Stimulated activated CD8-positive, alpha-beta memory T cell treated with anti-CD3 and anti-CD28 coated beads, Interleukin-4, amount 100 ng/mL, for 24 hours (primary cell): ENCODE data around the gene SMC1B.
"Not testable (repeated sequence)": the region's sequence is repeated elsewhere in the genome, so short reads cannot be mapped to it uniquely, and the experiment has no call there.

ENCODE experiments used
- DNase-seq: peaks from one replicate; pipeline ENCODE4 v3.0.0-alpha.2; 2020; ENCODE audit warnings: low read depth

Gene SMC1B

DNA sequence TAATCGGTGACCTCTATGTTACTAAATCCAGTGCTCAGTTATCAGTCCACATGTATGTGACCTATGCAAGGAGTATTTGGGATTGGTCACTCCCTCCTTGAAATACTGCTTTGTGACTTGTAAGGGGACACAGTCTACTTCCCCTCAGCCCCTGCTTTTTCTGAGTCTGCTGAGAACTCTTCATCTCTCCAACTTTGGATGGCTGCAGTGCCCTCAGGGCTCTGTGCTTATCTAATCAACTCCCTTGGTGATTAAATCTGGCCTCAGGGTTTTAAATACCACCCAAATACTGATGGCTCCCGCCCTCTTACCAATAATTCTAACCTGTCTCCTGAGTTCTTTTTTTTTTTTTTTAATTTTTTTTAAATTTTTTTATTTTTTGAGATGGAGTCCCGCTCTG is 63.5 kb downstream of the SMC1B start:
- DNase-seq: no peak

DNA sequence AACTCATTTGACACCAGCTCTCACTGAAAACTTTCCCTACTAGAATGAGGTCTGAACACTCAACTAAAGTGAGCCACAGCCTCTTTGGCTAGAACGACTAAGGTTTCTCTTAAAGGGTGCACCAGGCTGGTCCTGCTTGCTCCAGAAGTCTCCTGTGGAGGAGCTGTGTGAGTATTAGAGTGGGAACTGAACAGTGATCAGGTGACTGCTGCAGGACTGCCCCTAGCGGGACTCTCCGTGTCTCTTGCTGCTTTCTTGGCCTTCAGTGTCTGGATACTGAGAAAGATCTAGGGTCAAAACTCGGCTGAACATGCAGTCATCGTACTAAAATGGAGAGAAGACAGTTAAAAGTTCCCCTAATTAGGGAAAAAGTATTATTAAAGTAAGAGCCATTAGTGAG is 69.1 kb downstream of the SMC1B start:
- no peak for DNase-seq

DNA sequence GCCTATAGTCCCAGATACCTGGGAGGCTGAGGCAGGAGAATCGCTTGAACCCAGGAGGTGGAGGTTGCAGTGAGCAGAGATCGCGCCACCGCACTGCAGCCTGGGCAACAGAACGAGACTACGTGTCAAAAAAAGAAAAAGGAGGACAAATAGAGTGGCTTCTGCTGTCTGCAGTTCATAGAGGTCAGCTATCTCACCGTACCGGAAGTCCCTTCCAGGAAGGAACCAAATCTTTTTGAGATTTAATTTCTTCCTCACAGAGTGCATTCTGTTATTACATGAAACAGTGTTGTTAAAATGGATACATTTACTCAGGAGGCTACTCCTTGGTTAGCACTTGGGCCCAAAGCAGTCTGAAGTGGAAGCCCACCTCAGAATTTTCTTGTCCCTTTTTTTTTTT is 70.3 kb downstream of the SMC1B start:
- DNase-seq: no peak

- DNase-seq: no peak
Observed at GRCh38 chr22:45341498-45341897, 71.9 kb downstream of the SMC1B start.

DNA sequence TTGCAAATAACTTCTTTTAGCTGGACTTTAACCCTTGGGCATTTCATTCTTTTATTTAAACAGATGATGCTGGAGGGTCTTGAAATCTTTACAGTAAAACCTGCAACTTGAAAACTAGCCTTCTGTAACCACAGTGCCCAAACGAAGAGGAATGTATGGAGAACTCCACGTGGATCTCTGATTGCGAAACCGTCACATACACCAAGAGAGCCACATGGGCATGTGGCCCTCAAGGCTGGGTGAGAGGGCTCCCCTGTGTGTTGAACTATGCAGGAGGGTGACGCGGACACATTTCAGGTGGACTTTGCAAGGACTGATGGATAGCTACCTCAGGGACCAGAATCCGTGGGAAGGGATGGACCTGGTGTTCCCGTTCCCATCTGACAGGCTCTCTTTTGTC is 73.1 kb downstream of the SMC1B start:
- DNase-seq: no peak

GRCh38 chr22:45338795-45339194 is 74.6 kb downstream of the SMC1B start:
- DNase-seq: no peak

GRCh38 chr22:45337536-45337935 is 75.9 kb downstream of the SMC1B start:
- no peak for DNase-seq

- no peak for DNase-seq
Observed at GRCh38 chr22:45336971-45337431, 76.4 kb downstream of the SMC1B start.

- DNase-seq: no peak
Observed at GRCh38 chr22:45335854-45336522, 77.4 kb downstream of the SMC1B start.

GRCh38 chr22:45335021-45335818 is 78.2 kb downstream of the SMC1B start:
- DNase-seq: no peak

GRCh38 chr22:45334528-45334927 is 78.9 kb downstream of the SMC1B start:
- DNase-seq: no peak

- DNase-seq: no peak
Observed at GRCh38 chr22:45334068-45334467, 79.3 kb downstream of the SMC1B start.

- no peak for DNase-seq
Observed at GRCh38 chr22:45332001-45332400, 81.4 kb downstream of the SMC1B start.

DNA sequence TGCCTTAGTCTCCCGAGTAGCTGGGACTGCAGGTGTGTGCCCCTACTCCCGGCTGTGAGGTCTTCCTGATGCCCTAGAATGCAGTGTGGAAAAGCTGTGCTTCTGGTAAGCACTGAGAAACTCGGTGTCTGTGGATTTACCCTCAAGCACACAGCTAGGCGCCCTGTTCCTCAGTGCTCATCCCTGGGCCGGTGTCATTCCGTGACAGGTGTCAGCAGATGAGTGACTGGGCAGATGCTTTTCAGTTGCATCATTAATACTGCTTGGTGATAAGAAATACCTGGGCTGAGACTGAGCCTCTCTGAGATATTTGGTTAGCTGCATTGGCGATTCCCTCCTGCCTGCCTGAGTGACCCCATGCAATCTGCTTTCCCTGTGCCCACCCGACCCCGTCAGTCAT is 81.9 kb downstream of the SMC1B start:
- no peak for DNase-seq

GRCh38 chr22:45330548-45330947 is 82.9 kb downstream of the SMC1B start:
- no peak for DNase-seq

- DNase-seq: no peak
Observed at GRCh38 chr22:45329530-45329936, 83.9 kb downstream of the SMC1B start.

GRCh38 chr22:45328822-45329529 is 84.4 kb downstream of the SMC1B start:
- DNase-seq: no peak

GRCh38 chr22:45328261-45328660 is 85.1 kb downstream of the SMC1B start:
- DNase-seq: not testable (repeated sequence)

- no peak for DNase-seq
Observed at GRCh38 chr22:45324311-45324711, 89.1 kb downstream of the SMC1B start.

GRCh38 chr22:45323695-45324094 is 89.7 kb downstream of the SMC1B start:
- no peak for DNase-seq

DNA sequence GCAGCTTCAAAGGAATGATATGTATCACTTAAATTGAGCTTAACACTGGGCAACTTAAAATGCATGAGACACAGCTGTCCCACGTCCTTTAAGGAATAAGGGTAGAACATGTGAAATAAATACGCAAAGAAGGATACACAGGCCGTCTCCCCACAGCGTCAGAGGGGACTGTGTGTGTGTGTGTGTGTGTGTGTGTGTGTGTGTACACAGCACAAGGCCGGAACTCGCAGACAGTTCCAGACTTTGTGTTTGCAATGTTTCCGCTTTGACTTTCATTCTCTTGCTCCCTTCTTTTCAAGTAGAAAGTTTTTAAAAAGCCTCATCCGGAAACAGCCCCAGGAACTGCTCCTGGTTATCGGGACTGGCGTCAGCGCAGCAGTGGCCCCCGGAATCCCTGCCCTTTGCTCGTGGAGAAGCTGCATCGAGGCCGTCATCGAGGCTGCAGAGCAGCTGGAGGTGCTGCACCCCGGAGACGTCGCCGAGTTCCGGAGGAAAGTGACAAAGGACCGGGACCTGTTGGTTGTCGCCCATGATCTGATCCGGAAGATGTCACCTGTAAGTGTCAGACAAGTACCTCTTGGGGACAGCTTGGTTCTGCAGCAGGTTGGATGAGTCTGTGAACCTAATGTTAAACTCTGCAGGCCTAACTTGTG is 90.4 kb downstream of the SMC1B start:
- DNase-seq: no peak

GRCh38 chr22:45321827-45322226 is 91.6 kb downstream of the SMC1B start:
- no peak for DNase-seq
